Stimulated activated naive CD8-positive, alpha-beta T cell treated with anti-CD3 and anti-CD28 coated beads, Interleukin-15, Interleukin-2, amounts not matched to agents 100 ng/mL and 50 ng/mL, for 24 hours (primary cell): ENCODE results near the gene CRTC3.
"Not testable (repeated sequence)": the region's sequence is repeated elsewhere in the genome, so short reads cannot be mapped to it uniquely, and the experiment has no call there.

Source experiments
- H3K27ac Mint-ChIP-seq: one replicate; pipeline ENCODE4 v1.8.0; 2021; ENCODE audit warnings: mild to moderate bottlenecking, mixed read lengths
- H3K27me3 Mint-ChIP-seq: one replicate; pipeline ENCODE4 v1.8.0; 2021; ENCODE audit warnings: mixed read lengths
- H3K36me3 Mint-ChIP-seq: one replicate; pipeline ENCODE4 v1.8.0; 2021; ENCODE audit warnings: low read depth, mixed read lengths
- H3K4me1 Mint-ChIP-seq: one replicate; pipeline ENCODE4 v1.8.0; 2021; ENCODE audit warnings: low read depth, mixed read lengths
- H3K4me3 Mint-ChIP-seq: one replicate; pipeline ENCODE4 v1.8.0; 2021; ENCODE audit warnings: mild to moderate bottlenecking, mixed read lengths
- H3K9me3 Mint-ChIP-seq: one replicate; pipeline ENCODE4 v1.8.0; 2021; ENCODE audit warnings: mixed read lengths

The CRTC3 gene

GRCh38 chr15:90683371-90683770 is 153.6 kb downstream of the CRTC3 start:
- peaks cover 47% of the 10 kb centered on the region for H3K4me1 Mint-ChIP-seq
- no peak overlapping the region for H3K27ac Mint-ChIP-seq

GRCh38 chr15:90683876-90684275 is 154.2 kb downstream of the CRTC3 start:
- Mint-ChIP-seq H3K4me3 (no peak overlapping the region), H3K36me3 (no peaks in the 10 kb centered on the region), H3K27me3 (no peaks in the 10 kb centered on the region), H3K9me3 (no peaks in the 10 kb centered on the region), H3K27ac (no peak overlapping the region), H3K4me1 (peaks cover 42% of the 10 kb centered on the region)

More at GRCh38 chr15:90683371-90683770, 153.6 kb downstream of the CRTC3 start:
- Mint-ChIP-seq H3K36me3 (no peaks in the 10 kb centered on the region), H3K27me3 (no peaks in the 10 kb centered on the region), H3K9me3 (no peaks in the 10 kb centered on the region), H3K4me3 (no peak overlapping the region)

GRCh38 chr15:90684281-90684680 is 154.6 kb downstream of the CRTC3 start:
- Mint-ChIP-seq H3K27ac (no peak overlapping the region), H3K9me3 (no peaks in the 10 kb centered on the region), H3K4me3 (no peak overlapping the region), H3K4me1 (peaks cover 38% of the 10 kb centered on the region), H3K36me3 (no peaks in the 10 kb centered on the region), H3K27me3 (no peaks in the 10 kb centered on the region)

- Mint-ChIP-seq H3K27ac (peak overlapping the region; percentile 93), H3K4me3 (peak overlapping the region; percentile 11), H3K9me3 (no peaks in the 10 kb centered on the region), H3K27me3 (no peaks in the 10 kb centered on the region), H3K4me1 (peaks cover 24% of the 10 kb centered on the region), H3K36me3 (no peaks in the 10 kb centered on the region)
Measured at GRCh38 chr15:90685591-90686434, 156.1 kb downstream of the CRTC3 start.

- H3K36me3 Mint-ChIP-seq, result no peaks in the 10 kb centered on the region
- peak overlapping the region; percentile 93 for H3K27ac Mint-ChIP-seq
- peak overlapping the region; percentile 11 for H3K4me3 Mint-ChIP-seq
- H3K4me1 Mint-ChIP-seq, result peaks cover 21% of the 10 kb centered on the region
- H3K9me3 Mint-ChIP-seq, result no peaks in the 10 kb centered on the region
- H3K27me3 Mint-ChIP-seq, result no peaks in the 10 kb centered on the region
Measured at GRCh38 chr15:90686435-90687218, 156.9 kb downstream of the CRTC3 start.

- not testable (repeated sequence) for H3K4me3 Mint-ChIP-seq, H3K27ac Mint-ChIP-seq, H3K36me3 Mint-ChIP-seq, H3K9me3 Mint-ChIP-seq, H3K27me3 Mint-ChIP-seq
- peaks cover 26% of the 10 kb centered on the region for H3K4me1 Mint-ChIP-seq
Measured at GRCh38 chr15:90689326-90689961, 159.7 kb downstream of the CRTC3 start.

- no peaks in the 10 kb centered on the region for H3K27me3 Mint-ChIP-seq
- H3K36me3 Mint-ChIP-seq, result no peaks in the 10 kb centered on the region
- H3K4me1 Mint-ChIP-seq, result peaks cover 22% of the 10 kb centered on the region
- H3K4me3 Mint-ChIP-seq, result no peak overlapping the region
- H3K9me3 Mint-ChIP-seq, result no peaks in the 10 kb centered on the region
- no peak overlapping the region for H3K27ac Mint-ChIP-seq
Measured at GRCh38 chr15:90690585-90690984, 160.9 kb downstream of the CRTC3 start.

- Mint-ChIP-seq H3K4me3 (no peak overlapping the region), H3K27ac (no peak overlapping the region), H3K36me3 (no peaks in the 10 kb centered on the region), H3K4me1 (peaks cover 14% of the 10 kb centered on the region), H3K27me3 (no peaks in the 10 kb centered on the region), H3K9me3 (no peaks in the 10 kb centered on the region)
Measured at GRCh38 chr15:90691369-90691768, 161.6 kb downstream of the CRTC3 start.

- no peaks in the 10 kb centered on the region for H3K9me3 Mint-ChIP-seq
- no peaks in the 10 kb centered on the region for H3K27me3 Mint-ChIP-seq
- no peak overlapping the region for H3K4me3 Mint-ChIP-seq
- H3K4me1 Mint-ChIP-seq, result peaks cover 9% of the 10 kb centered on the region
- H3K36me3 Mint-ChIP-seq, result no peaks in the 10 kb centered on the region
- H3K27ac Mint-ChIP-seq, result no peak overlapping the region
Measured at GRCh38 chr15:90691982-90692773, 162.5 kb downstream of the CRTC3 start.
